HG03108 (cell line): ENCODE data around the gene PYGB.
A peak's percentile ranks its signal among the peaks of the same experiment; 100 is the strongest.
"Not testable (repeated sequence)": the region's sequence is repeated elsewhere in the genome, so short reads cannot be mapped to it uniquely, and the experiment has no call there.

Experiments
- ATAC-seq: cut with Tn5 transposase; IDR thresholded peaks from one replicate; pipeline ENCODE4 v1.9.1; 2021; ENCODE audit warnings: moderate library complexity; ENCODE audit not compliant: unreplicated experiment

Gene PYGB

GRCh38 chr20:25310268-25310920 is 62.5 kb downstream of the PYGB start:
- ATAC-seq = peak; percentile 94

GRCh38 chr20:25310921-25311728 is 63.2 kb downstream of the PYGB start:
- ATAC-seq = no peak

DNA sequence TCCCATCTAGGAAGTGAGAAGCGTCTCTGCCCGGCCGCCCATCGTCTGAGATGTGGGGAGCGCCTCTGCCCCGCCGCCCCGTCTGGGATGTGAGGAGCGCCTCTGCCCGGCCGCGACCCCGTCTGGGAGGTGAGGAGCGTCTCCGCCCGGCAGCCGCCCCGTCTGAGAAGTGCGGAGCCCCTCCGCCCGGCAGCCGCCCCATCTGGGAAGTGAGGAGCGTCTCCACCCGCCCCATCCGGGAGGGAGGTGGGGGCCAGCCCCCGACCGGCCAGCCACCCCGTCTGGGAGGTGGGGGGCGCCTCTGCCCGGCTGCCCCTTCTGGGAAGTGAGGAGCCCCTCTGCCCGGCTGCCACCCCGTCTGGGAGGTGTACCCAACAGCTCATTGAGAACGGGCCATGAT is 64.8 kb downstream of the PYGB start:
- not testable (repeated sequence) for ATAC-seq

DNA sequence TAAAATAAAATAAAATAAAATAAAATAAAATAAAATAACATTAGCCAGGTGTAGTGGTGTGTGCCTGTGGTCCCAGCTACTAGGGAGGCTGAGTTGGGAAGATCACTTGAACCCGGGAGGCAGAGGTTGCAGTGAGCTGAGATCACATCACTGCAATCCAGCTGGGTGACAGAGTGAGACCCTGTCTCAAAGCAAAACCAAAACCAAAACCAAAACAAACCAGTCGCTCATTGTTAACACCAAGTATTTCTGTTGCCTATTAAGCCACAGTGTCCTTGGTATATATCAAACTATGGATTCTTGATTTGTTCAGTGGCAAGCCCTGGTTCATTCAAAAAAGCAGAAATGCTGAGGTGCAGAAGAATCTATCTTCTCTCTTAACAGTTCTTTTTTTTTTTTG is 65.7 kb downstream of the PYGB start:
- ATAC-seq = no peak

- no peak for ATAC-seq
Observed at GRCh38 chr20:25314497-25315417, 66.9 kb downstream of the PYGB start.

DNA sequence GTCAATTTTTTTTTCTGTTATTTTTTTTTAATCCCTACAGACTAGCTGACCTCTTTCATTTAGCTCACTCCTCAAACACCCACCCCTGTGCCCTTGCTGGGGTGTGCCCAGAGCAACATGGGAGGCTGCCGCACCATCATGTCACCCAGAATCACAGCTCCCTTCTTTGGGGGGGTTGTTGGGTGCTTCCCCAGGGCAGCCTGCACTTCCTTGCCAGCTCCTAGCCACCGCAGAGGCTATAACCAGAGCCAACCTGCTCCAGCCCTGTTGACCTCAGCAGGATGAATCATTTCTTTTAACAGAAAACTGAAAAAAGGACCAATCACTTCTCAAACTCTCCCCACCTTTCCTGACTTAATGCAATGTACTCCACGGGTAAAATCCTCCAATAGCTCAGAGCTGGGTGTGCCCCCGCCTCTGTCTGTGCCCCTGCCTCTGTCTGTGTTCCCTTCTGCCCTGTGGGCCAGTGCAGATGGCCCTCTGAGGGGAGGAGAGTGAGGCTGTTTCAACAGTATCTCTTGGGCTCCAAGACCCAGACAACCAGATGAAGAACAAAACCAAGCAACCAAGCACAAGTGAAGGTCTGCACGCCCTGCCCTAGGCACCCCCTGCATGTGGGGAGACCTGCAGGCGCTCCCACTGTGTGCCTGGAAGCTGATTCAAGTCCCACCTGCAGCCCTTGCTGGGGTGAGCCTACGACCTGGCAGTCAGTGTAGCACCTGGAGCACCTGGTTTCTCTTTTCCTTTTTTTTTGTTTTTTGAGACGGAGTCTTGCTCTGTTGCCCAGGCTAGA is 67.7 kb downstream of the PYGB start:
- ATAC-seq = no peak

DNA sequence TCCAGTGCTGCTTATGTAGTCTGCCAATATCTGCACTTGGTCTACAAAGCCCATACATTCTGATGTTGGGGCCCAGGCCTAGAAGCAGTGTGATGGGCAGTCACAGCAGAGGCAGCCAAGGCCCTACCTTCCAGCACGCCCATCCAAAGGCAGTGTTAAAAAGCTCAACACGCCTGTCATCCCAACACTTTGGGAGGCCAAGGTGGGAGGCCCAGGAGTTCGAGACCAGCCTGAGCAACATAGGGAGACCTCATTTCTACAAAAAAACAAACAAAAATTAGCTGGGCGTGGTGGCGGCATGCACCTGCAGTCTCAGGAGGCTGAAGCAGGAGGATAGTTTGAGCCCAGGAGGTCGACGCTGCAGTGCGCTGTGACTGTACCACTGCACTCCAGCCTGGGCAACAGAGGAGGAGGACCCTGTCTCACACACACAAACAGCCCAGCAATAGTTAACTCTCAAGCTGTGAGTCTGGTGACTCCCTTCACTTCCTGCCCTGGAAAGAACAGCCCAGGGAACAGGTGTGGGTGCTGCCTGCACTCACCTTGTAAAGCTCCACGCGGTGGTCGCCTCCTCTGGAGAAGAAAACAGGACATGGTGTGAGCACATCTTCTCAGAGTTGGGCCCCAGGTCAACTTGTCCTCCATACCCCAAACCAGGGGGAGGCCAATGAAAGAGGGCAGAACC is 68.8 kb downstream of the PYGB start:
- no peak for ATAC-seq

GRCh38 chr20:25317351-25318075 is 69.6 kb downstream of the PYGB start:
- ATAC-seq = no peak

DNA sequence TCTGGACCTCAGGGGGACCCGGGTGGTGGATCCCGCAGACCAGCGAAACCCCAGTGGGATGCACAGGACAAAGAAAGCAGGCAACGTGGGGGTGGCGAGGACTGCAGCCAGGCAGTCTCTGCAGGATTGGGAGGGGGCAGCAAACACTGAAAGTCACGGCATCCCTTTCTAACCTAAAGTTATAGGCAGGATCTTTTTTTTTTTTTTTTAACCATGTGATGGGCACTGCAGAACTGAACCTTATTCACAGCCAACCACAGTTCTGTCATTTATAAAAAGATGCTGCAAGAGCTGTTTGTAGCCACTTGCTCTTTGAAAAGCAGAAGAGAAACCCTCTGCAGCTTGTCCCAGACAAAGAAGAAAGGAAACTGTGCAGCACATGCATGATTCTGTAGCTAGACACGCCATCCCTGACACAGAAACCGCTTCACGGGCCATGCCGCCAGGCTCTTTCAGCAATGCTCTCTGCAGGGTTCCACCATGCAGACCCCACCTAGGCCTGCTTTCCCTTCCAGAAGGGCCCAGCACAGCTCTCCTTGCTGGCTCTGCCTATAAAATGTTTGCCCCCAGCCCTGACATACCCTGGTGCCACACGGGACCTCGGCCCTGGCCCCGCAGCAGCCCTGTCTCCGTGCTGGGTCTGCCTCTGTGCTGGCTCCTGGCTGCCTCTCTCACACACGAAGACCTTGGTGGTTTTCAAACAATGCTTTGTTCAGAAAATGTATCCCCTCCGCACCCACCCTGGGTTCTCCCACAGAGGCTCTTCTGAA is 70.8 kb downstream of the PYGB start:
- peak; percentile 92 for ATAC-seq

DNA sequence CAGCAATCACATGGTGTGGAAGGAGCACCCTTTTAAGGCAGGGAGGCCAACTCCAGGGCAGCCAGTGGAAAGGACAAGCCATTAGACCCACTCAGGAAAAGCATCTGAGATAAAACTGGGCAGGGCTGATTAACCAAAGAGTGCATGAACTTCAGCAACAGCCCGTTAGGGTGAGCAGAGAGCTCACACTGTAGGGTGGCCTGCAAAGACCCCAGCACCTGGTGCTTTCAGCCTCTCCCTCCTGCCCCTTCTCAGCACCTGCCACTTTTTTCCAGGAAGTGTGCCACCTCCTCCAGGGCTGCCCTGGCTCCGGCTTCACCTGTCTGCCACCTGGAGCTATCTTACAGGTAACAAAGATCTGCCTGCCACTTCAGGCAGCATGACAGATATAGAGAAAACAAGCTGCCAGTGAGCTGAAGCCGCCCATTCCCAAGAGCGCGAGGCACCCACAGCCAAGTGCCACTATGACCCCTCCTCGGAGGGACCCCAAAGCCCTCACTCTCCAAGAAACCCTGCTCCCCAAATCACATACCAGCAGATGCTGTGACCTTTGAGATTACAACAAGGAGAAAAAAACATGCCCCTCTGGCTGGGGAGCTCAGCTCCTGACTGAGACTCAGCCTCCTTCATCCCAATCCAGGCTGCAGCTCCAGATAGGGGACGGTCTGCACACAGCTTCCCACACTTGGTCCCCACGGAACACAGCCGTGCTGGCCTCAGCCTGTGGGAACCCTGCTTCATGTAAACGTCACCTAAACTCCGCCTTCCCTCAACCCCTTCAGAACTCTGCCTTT is 71.6 kb downstream of the PYGB start:
- ATAC-seq = no peak

GRCh38 chr20:25320035-25320800 is 72.3 kb downstream of the PYGB start:
- no peak for ATAC-seq

DNA sequence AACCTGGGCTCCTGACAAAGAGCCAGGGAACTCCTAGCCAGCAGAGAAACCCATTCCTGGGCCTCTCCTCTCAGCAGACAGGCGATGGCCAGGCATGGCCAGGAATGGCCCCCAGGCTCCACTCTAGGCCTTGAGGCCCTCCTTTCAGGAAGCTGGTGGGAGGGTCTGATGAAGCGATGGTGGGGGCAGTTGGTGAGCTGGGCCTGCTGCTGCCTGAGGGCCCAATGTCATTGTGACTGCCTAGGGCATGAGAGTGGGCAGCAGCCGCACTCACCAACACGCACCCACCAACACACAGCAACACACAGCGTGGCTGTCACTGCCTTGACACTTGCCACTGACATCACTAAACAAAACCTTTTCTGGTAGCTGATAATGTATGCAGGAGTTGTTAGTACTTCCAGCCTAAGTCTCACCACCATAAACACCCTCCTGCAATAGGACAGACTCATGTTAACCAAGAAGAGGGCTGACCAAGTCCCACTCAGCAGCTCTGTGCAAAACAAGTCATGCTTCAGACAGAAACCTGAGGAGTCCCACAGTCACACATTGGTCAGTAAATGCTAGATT is 73.5 kb downstream of the PYGB start:
- no peak for ATAC-seq

DNA sequence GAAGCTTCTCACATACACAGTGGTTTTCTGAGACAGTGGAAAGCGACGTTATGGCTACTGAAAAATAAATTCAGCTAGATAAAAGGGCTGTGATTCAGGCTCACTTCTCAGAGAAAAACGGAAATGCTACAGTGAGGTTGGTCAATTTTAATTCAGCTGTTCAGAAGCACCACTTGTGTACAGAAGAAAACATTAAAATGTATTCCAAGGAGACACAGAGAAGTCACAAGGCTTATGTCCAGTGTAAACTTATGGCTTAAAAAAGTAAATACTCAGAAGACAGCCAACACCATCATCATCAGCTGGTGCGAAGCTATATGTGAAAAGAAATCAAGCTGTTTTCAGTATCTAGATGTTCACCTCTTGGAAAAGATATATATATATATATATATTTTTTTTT is 74.1 kb downstream of the PYGB start:
- no peak for ATAC-seq

DNA sequence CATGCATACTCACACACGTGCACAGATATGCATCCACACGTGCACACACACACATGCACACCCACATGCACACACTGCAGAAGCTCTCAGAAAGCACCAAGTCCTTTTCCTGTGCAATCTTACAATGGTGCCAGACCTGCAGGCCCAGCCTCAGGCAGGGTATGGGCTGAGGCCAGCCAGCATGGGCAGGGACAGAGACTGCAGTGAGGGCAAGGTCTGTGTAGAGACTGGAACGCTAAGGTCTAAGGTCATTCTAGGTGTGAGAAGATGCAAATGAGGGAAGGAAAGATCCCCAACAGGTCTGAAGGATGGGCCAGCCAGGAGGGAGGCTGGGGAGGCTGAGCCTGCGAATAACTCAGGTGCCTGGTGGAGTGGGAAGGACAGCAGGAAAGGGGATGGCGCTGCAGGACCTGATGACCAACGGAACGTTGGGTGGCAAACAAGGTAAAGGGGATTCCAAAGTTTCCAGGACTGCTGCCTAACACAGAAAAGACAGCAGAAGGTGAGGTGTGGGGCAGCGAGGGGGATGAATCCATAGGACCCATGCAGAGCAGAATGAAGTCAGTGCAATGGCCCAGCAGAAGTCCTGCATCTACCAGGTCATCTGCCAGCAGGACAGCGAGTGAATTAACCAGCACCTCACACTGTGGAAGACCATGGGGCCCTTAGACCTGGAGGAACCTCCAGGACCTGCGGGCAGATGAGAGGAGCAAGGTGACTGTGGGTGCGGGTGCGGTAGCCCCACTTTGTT is 75.8 kb downstream of the PYGB start:
- no peak for ATAC-seq

DNA sequence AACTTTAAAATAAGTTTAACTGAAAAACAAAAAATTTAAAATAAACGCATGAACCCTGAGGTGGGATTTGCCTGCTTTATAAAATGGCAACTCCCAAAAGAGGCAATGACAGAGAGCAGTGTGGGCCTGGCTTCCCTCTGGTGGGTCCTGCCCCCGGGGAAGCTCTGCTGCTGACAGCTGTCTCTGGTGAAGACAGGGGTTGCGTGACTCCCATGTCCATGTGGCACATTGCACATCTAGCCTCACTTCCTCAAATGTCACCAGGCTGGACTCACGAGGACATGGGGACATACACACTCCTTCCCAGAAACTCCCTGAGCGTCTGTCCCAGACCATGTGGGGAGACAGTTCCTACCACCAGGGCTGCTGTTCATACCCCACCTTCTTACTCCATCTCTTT is 76.5 kb downstream of the PYGB start:
- ATAC-seq = no peak

GRCh38 chr20:25325073-25325472 is 77.2 kb downstream of the PYGB start:
- ATAC-seq = no peak
